ENCODE results near the gene KRTAP5-9.
"Not testable (repeated sequence)": the region's sequence is repeated elsewhere in the genome, so short reads cannot be mapped to it uniquely, and the experiment has no call there.

The KRTAP5-9 gene

GRCh38 chr11:71539017-71539416 lies 9.2 kb upstream of the KRTAP5-9 start:
- no peak overlapping the region for H4K8ac ChIP-seq (ENCODE audit: low read depth, low read length)
- H3K4me3 ChIP-seq (ENCODE audit: low read length in 2 of 2): no peak overlapping the region
- no peak for DNase-seq (ENCODE audit: low spot score)
- no peaks in the 10 kb centered on the region for H3K79me1 ChIP-seq (ENCODE audit: low read depth, low read length)
- H3K36me3 ChIP-seq (replicated peaks in 1 of 2; ENCODE audit: control insufficient read depth in 2 of 2, insufficient read depth in 2 of 2, low read length in 2 of 2): no peaks in the 10 kb centered on the region
- H2BK12ac ChIP-seq (ENCODE audit: low read length): no peak overlapping the region
- no peak overlapping the region for H2AK5ac ChIP-seq (ENCODE audit: low read depth, low read length)
- no peak overlapping the region for H3K4me2 ChIP-seq (ENCODE audit: insufficient read depth, low read length, poor library complexity, severe bottlenecking)
- H3K4me1 ChIP-seq (ENCODE audit: control insufficient read depth in 2 of 2, insufficient read depth in 1 of 2, low read depth in 1 of 2, low read length in 2 of 2): no peaks in the 10 kb centered on the region
- H3K27ac ChIP-seq (replicated peaks; ENCODE audit: low read length): no peak overlapping the region
- no peak overlapping the region for H3K18ac ChIP-seq (ENCODE audit: low read length)
- no peak overlapping the region for H3K23ac ChIP-seq (ENCODE audit: low read depth, low read length, poor library complexity)
- no CpG with 5 or more reads among the region's 11 CpGs for WGBS, 2 donors (ENCODE audit: extremely low coverage in 2 of 2, insufficient read length in 2 of 2, insufficient replicate concordance in 1 of 2)
- peaks cover 0 to 14% (median 0%) of the 10 kb centered on the region in 3 experiments for H3K27me3 ChIP-seq (ENCODE audit: control insufficient read depth in 3 of 3, insufficient read depth in 3 of 3, low read depth in 1 of 3, low read length in 3 of 3)
- H3K9ac ChIP-seq (ENCODE audit: low read depth, low read length, poor library complexity): no peak overlapping the region
- H2BK15ac ChIP-seq (ENCODE audit: low read length): no peak overlapping the region
- H3K14ac ChIP-seq (ENCODE audit: low read length): no peak overlapping the region
- no peak overlapping the region for H2AFZ ChIP-seq (ENCODE audit: low read length)
- no peak overlapping the region for H4K91ac ChIP-seq (ENCODE audit: low read depth, low read length, poor library complexity)
- no peak overlapping the region for H3K4ac ChIP-seq (ENCODE audit: low read length)
- H2BK5ac ChIP-seq (ENCODE audit: low read length): no peak overlapping the region
- H2BK120ac ChIP-seq (ENCODE audit: low read depth, low read length): no peak overlapping the region
- no peaks in the 10 kb centered on the region for H3K9me3 ChIP-seq (replicated peaks in 1 of 2; ENCODE audit: control insufficient read depth in 2 of 2, insufficient read depth in 1 of 2, low read depth in 1 of 2, low read length in 2 of 2)

- not testable (repeated sequence) for H2BK15ac ChIP-seq (ENCODE audit: low read length); H2BK5ac ChIP-seq (ENCODE audit: low read length); H3K4me1 ChIP-seq (ENCODE audit: control insufficient read depth in 2 of 2, insufficient read depth in 1 of 2, low read depth in 1 of 2, low read length in 2 of 2); H3K27ac ChIP-seq (replicated peaks; ENCODE audit: low read length); H3K36me3 ChIP-seq (replicated peaks in 1 of 2; ENCODE audit: control insufficient read depth in 2 of 2, insufficient read depth in 2 of 2, low read length in 2 of 2); H3K4ac ChIP-seq (ENCODE audit: low read length); H3K4me2 ChIP-seq (ENCODE audit: insufficient read depth, low read length, poor library complexity, severe bottlenecking); H3K9me3 ChIP-seq (replicated peaks in 1 of 2; ENCODE audit: control insufficient read depth in 2 of 2, insufficient read depth in 1 of 2, low read depth in 1 of 2, low read length in 2 of 2); H3K79me1 ChIP-seq (ENCODE audit: low read depth, low read length); H4K8ac ChIP-seq (ENCODE audit: low read depth, low read length); H3K14ac ChIP-seq (ENCODE audit: low read length); H2AFZ ChIP-seq (ENCODE audit: low read length); H3K4me3 ChIP-seq (ENCODE audit: low read length in 2 of 2); H2AK5ac ChIP-seq (ENCODE audit: low read depth, low read length); H2BK120ac ChIP-seq (ENCODE audit: low read depth, low read length); H3K18ac ChIP-seq (ENCODE audit: low read length); H3K9ac ChIP-seq (ENCODE audit: low read depth, low read length, poor library complexity); DNase-seq (ENCODE audit: low spot score); H2BK12ac ChIP-seq (ENCODE audit: low read length); H4K91ac ChIP-seq (ENCODE audit: low read depth, low read length, poor library complexity); H3K23ac ChIP-seq (ENCODE audit: low read depth, low read length, poor library complexity)
- H3K27me3 ChIP-seq (ENCODE audit: control insufficient read depth in 3 of 3, insufficient read depth in 3 of 3, low read depth in 1 of 3, low read length in 3 of 3): peaks cover 0 to 14% (median 0%) of the 10 kb centered on the region in 3 experiments
- no CpG with 5 or more reads among the region's 11 CpGs for WGBS, 2 donors (ENCODE audit: extremely low coverage in 2 of 2, insufficient read length in 2 of 2, insufficient replicate concordance in 1 of 2)
Observed at GRCh38 chr11:71539971-71540370, 8.2 kb upstream of the KRTAP5-9 start.

DNA sequence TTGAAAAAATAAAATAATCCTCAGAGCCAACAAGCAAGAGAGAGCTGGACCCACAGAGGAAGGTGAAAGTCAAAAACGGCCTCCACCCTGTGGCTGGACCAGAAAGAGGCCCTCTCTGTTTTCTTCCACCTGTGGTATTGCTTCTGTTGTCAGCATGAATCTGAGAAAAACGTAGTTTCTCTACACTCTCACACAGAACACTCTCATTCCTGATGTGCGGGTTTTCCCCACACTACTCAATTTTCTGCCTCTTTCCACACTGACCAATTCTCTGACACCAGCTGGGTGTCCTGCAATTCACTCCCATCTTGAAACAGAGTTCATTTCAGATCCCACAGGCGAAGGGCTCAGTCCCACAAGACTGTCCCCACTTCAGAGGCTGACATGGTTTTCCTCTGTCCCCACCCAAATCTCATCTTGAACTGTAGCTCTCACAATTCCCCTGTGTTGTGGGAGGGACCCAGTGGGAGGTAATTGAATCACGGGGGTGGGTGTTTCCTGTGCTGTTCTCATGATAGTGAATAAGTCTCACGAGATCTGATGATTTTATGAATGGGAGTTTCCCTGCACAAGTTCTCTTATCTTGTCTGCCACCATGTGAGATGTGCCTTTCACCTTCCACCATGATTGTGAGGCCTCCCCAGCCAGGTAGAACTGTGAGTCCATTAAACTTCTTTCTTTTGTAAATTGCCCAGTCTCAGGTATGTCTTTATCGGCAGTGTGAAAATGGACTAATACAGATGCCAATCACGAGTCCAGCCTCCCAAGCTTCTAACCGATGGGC lies 7.5 kb upstream of the KRTAP5-9 start:
- H3K27ac ChIP-seq (replicated peaks; ENCODE audit: low read length); H2BK15ac ChIP-seq (ENCODE audit: low read length); H2AFZ ChIP-seq (ENCODE audit: low read length); H2BK5ac ChIP-seq (ENCODE audit: low read length); H3K4me2 ChIP-seq (ENCODE audit: insufficient read depth, low read length, poor library complexity, severe bottlenecking); DNase-seq (ENCODE audit: low spot score); H2AK5ac ChIP-seq (ENCODE audit: low read depth, low read length); H3K4me3 ChIP-seq (ENCODE audit: low read length in 2 of 2); H3K9ac ChIP-seq (ENCODE audit: low read depth, low read length, poor library complexity); H4K91ac ChIP-seq (ENCODE audit: low read depth, low read length, poor library complexity); H3K4me1 ChIP-seq (ENCODE audit: control insufficient read depth in 2 of 2, insufficient read depth in 1 of 2, low read depth in 1 of 2, low read length in 2 of 2); H3K36me3 ChIP-seq (replicated peaks in 1 of 2; ENCODE audit: control insufficient read depth in 2 of 2, insufficient read depth in 2 of 2, low read length in 2 of 2); H4K8ac ChIP-seq (ENCODE audit: low read depth, low read length); H3K4ac ChIP-seq (ENCODE audit: low read length); H3K79me1 ChIP-seq (ENCODE audit: low read depth, low read length); H2BK12ac ChIP-seq (ENCODE audit: low read length); H3K18ac ChIP-seq (ENCODE audit: low read length); H2BK120ac ChIP-seq (ENCODE audit: low read depth, low read length); H3K9me3 ChIP-seq (replicated peaks in 1 of 2; ENCODE audit: control insufficient read depth in 2 of 2, insufficient read depth in 1 of 2, low read depth in 1 of 2, low read length in 2 of 2); H3K14ac ChIP-seq (ENCODE audit: low read length); H3K23ac ChIP-seq (ENCODE audit: low read depth, low read length, poor library complexity): not testable (repeated sequence)
- no CpG with 5 or more reads among the region's 9 CpGs for WGBS, 2 donors (ENCODE audit: extremely low coverage in 2 of 2, insufficient read length in 2 of 2, insufficient replicate concordance in 1 of 2)
- H3K27me3 ChIP-seq (ENCODE audit: control insufficient read depth in 3 of 3, insufficient read depth in 3 of 3, low read depth in 1 of 3, low read length in 3 of 3): peaks cover 0 to 14% (median 0%) of the 10 kb centered on the region in 3 experiments

GRCh38 chr11:71542382-71542781 lies 5.8 kb upstream of the KRTAP5-9 start:
- no peak overlapping the region for H4K8ac ChIP-seq (ENCODE audit: low read depth, low read length)
- no peak overlapping the region for H3K23ac ChIP-seq (ENCODE audit: low read depth, low read length, poor library complexity)
- H3K9ac ChIP-seq (ENCODE audit: low read depth, low read length, poor library complexity): no peak overlapping the region
- no peak overlapping the region for H2BK5ac ChIP-seq (ENCODE audit: low read length)
- no peaks in the 10 kb centered on the region for H3K36me3 ChIP-seq (replicated peaks in 1 of 2; ENCODE audit: control insufficient read depth in 2 of 2, insufficient read depth in 2 of 2, low read length in 2 of 2)
- no peak overlapping the region for H3K4ac ChIP-seq (ENCODE audit: low read length)
- no peak for DNase-seq (ENCODE audit: low spot score)
- H3K9me3 ChIP-seq (replicated peaks in 1 of 2; ENCODE audit: control insufficient read depth in 2 of 2, insufficient read depth in 1 of 2, low read depth in 1 of 2, low read length in 2 of 2): peaks cover 0 to 3% of the 10 kb centered on the region in 2 donors
- no peaks in the 10 kb centered on the region for H3K79me1 ChIP-seq (ENCODE audit: low read depth, low read length)
- H2BK15ac ChIP-seq (ENCODE audit: low read length): no peak overlapping the region
- H3K4me2 ChIP-seq (ENCODE audit: insufficient read depth, low read length, poor library complexity, severe bottlenecking): no peak overlapping the region
- no peak overlapping the region for H4K91ac ChIP-seq (ENCODE audit: low read depth, low read length, poor library complexity)
- H2AK5ac ChIP-seq (ENCODE audit: low read depth, low read length): no peak overlapping the region
- H3K27me3 ChIP-seq (ENCODE audit: control insufficient read depth in 3 of 3, insufficient read depth in 3 of 3, low read depth in 1 of 3, low read length in 3 of 3): peaks cover 0 to 14% (median 0%) of the 10 kb centered on the region in 3 experiments
- no peak overlapping the region for H2BK12ac ChIP-seq (ENCODE audit: low read length)
- H3K4me1 ChIP-seq (ENCODE audit: control insufficient read depth in 2 of 2, insufficient read depth in 1 of 2, low read depth in 1 of 2, low read length in 2 of 2): no peaks in the 10 kb centered on the region
- H2BK120ac ChIP-seq (ENCODE audit: low read depth, low read length): no peak overlapping the region
- no peak overlapping the region for H2AFZ ChIP-seq (ENCODE audit: low read length)
- no peak overlapping the region for H3K27ac ChIP-seq (replicated peaks; ENCODE audit: low read length)
- no peak overlapping the region for H3K14ac ChIP-seq (ENCODE audit: low read length)
- no peak overlapping the region for H3K18ac ChIP-seq (ENCODE audit: low read length)
- WGBS, 2 donors (ENCODE audit: extremely low coverage in 2 of 2, insufficient read length in 2 of 2, insufficient replicate concordance in 1 of 2): no CpG with 5 or more reads among the region's 7 CpGs
- no peak overlapping the region for H3K4me3 ChIP-seq (ENCODE audit: low read length in 2 of 2)
